ENCODE results near the gene SLC27A2.

SLC27A2 gene

GRCh38 chr15:50190723-50191122, 8.7 kb downstream of the SLC27A2 start:
- H3K4me3 ChIP-seq (ENCODE audit: low read depth, low read length) = no peak overlapping the region
- TF ChIP-seq CTCF (IDR thresholded peaks at IDR 0.05; ENCODE audit: low read depth, low read length) = no peak

GRCh38 chr15:50192164-50192563, 10.2 kb downstream of the SLC27A2 start:
- H3K4me3 ChIP-seq (ENCODE audit: low read depth, low read length) = no peak overlapping the region
- TF ChIP-seq CTCF (IDR thresholded peaks at IDR 0.05; ENCODE audit: low read depth, low read length) = no peak

DNA sequence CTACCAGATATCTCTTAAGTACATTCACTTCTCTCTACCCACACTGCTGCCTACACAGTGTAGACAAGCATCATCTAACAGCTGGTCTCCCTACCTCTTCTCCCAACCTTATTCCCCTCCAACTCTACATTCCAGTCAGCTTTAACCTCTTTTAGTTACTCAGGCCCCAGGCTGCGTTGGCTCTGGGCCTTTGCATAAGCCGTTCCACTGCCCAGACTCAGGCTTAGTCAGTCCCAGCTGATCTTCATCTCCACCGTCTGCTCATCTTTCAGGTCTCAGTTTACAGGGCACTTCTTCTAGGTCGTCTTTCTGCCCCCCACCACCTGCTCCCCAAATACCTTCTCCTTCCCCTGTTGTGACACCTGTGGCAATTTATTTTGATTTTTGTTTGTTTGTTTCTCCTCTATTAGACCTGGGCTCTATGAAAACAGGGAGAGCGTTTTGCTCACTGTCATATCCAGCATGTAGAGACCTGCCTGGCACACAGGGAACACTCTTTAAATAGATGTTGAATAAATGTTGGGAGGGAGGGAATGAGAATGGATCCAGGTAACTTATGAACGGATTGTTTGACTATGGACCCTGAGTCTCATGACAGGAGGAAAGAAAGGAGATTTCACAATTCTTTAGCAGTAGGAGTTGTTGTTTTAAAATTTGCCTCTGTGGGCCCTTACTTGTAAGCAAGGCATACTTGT, 11.1 kb downstream of the SLC27A2 start:
- no peak for TF ChIP-seq CTCF (IDR thresholded peaks at IDR 0.05; ENCODE audit: low read depth, low read length)
- no peak overlapping the region for H3K4me3 ChIP-seq (ENCODE audit: low read depth, low read length)

- no peak overlapping the region for H3K4me3 ChIP-seq (ENCODE audit: low read depth, low read length)
- no peak for TF ChIP-seq CTCF (IDR thresholded peaks at IDR 0.05; ENCODE audit: low read depth, low read length)
These were observed 20.0 kb downstream of the SLC27A2 start for GRCh38 chr15:50202003-50202402.

GRCh38 chr15:50206020-50206419, 24.0 kb downstream of the SLC27A2 start:
- no peak for TF ChIP-seq CTCF (IDR thresholded peaks at IDR 0.05; ENCODE audit: low read depth, low read length)
- no peak overlapping the region for H3K4me3 ChIP-seq (ENCODE audit: low read depth, low read length)

GRCh38 chr15:50209809-50210208, 27.8 kb downstream of the SLC27A2 start:
- H3K4me3 ChIP-seq (ENCODE audit: low read depth, low read length) = no peak overlapping the region
- TF ChIP-seq CTCF (IDR thresholded peaks at IDR 0.05; ENCODE audit: low read depth, low read length) = no peak

GRCh38 chr15:50210462-50211157, 28.6 kb downstream of the SLC27A2 start:
- TF ChIP-seq CTCF (IDR thresholded peaks at IDR 0.05; ENCODE audit: low read depth, low read length) = no peak
- no peak overlapping the region for H3K4me3 ChIP-seq (ENCODE audit: low read depth, low read length)
